Measurements from ENCODE around the gene ACKR2. TPM values are rescaled to one million over a fixed set of nuclear protein-coding genes. Genes with fewer than 3 reads are reported as not detected.

The ACKR2 gene
- total and polyA plus RNA-seq, 3 donors from 2014 or later = 2.7 to 7.8 (median 3.4) TPM

DNA sequence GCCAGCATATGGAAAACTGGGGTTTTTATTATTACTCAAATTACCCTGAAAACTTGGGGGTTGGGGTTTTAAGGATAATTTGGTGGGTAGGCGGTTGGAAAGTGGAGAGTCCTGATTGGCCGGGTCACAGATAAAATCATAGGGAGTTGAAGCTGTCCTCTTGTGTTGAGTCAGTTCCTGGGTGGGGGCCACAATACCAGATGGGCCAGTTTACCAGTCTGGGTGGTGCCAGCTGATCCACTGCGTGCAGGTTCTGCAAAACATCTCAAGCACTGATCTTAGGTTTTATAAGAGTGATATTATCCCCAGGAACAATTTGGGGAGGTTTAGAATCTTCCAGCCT lies 91.8 kb downstream of the ACKR2 start:
- no peak overlapping the region for H3K27ac ChIP-seq
- peaks cover 5% of the 10 kb centered on the region for H3K4me1 ChIP-seq
- H3K9me3 ChIP-seq = no peaks in the 10 kb centered on the region
- DNase-seq = no peak
- no peak overlapping the region for H3K4me3 ChIP-seq
- no peak for TF ChIP-seq POLR2A (IDR thresholded peaks at IDR 0.05)
- TF ChIP-seq, protein P1, sequence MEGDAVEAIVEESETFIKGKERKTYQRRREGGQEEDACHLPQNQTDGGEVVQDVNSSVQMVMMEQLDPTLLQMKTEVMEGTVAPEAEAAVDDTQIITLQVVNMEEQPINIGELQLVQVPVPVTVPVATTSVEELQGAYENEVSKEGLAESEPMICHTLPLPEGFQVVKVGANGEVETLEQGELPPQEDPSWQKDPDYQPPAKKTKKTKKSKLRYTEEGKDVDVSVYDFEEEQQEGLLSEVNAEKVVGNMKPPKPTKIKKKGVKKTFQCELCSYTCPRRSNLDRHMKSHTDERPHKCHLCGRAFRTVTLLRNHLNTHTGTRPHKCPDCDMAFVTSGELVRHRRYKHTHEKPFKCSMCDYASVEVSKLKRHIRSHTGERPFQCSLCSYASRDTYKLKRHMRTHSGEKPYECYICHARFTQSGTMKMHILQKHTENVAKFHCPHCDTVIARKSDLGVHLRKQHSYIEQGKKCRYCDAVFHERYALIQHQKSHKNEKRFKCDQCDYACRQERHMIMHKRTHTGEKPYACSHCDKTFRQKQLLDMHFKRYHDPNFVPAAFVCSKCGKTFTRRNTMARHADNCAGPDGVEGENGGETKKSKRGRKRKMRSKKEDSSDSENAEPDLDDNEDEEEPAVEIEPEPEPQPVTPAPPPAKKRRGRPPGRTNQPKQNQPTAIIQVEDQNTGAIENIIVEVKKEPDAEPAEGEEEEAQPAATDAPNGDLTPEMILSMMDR (IDR thresholded peaks at IDR 0.05) = no peak
- WGBS, 2 donors = 79 to 88% methylated on average over 3 of the region's 3 CpGs
- H3K36me3 ChIP-seq (ENCODE audit: low read depth, missing control alignments) = no peaks in the 10 kb centered on the region
- no peaks in the 10 kb centered on the region for H3K27me3 ChIP-seq
- intact Hi-C loops (cut with DNase I; ENCODE audit: low total_unique reads) = no loop called here

DNA sequence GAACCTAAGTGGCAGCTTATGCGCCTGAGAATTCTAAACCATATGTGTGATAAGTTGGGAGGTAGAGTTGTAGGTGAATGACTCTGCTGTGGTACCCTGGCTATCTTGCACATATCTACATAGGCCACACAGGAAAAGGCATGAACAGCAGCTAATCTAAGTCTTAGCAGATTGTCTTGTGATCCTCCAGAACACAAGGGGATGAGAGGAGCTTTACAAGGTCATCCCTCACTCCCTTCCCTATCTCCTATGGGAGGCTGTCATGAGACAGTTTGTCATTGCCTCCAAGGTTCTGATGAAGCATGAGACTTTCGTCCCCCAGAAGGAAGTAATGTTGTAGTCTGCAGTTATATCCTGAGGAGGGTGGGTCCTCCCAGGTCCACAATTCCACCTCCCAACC lies 93.0 kb downstream of the ACKR2 start:
- 49 to 50% methylated on average over 2 of the region's 2 CpGs for WGBS, 2 donors
- intact Hi-C loops (cut with DNase I; ENCODE audit: low total_unique reads) = no loop called here
- TF ChIP-seq, protein P1 (IDR thresholded peaks at IDR 0.05) = no peak
- TF ChIP-seq POLR2A (IDR thresholded peaks at IDR 0.05) = no peak

DNA sequence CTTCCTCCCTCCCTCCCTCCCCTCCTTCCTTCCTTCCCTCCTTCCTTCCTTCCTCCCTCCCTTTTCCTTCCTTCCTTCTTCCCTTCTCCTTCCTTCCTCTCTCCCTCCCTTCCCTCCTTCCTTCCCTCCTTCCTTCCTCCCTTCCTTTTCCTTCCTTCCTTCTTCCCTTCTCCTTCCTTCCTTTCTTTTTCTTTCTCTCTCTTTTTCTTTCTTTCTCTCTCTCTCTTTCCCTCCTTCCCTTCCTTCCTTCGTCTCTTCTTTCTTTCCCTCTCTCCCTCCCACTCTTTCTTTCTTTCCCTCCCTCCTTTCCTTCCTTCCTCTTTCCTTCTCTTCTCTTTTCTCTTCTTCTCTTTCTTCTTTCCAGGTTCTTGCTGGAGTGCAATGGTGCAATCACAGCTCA lies 94.8 kb downstream of the ACKR2 start:
- TF ChIP-seq, protein P1 (IDR thresholded peaks at IDR 0.05) = no peak
- TF ChIP-seq POLR2A (IDR thresholded peaks at IDR 0.05) = no peak
- 88 to 100% methylated on average over 1 of the region's 1 CpG for WGBS, 2 donors
- H3K9me3 ChIP-seq = no peaks in the 10 kb centered on the region

More for the DNA sequence above, 93.0 kb downstream of the ACKR2 start:
- no peaks in the 10 kb centered on the region for H3K36me3 ChIP-seq (ENCODE audit: low read depth, missing control alignments)
- H3K4me1 ChIP-seq = peaks cover 10% of the 10 kb centered on the region
- no peaks in the 10 kb centered on the region for H3K27me3 ChIP-seq
- DNase-seq = no peak
- H3K4me3 ChIP-seq = no peak overlapping the region
- no peak overlapping the region for H3K27ac ChIP-seq
- H3K9me3 ChIP-seq = no peaks in the 10 kb centered on the region

DNA sequence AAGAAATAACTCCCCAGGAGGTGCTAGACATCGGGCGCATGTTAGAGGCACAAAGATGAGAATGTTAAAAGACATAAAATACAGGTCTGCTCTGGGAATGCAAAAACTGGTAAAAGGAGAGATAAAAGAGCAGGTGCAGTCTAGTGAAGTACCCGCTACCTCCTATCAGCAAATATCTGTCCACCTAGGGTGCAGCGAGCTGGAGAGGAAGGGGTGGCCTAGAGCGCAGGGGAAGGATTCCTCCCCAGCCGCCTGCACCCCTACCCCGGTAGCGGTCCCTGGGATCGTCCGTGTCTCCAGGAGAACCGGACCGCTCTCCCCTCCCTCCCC lies 96.5 kb downstream of the ACKR2 start:
- Histone ChIP-seq H3K9me3 (no peaks in the 10 kb centered on the region), H3K4me3 (peak overlapping the region; percentile 68 to 80), H3K36me3 (ENCODE audit: low read depth, missing control alignments) (no peaks in the 10 kb centered on the region), H3K4me1 (peaks cover 11% of the 10 kb centered on the region), H3K27me3 (no peaks in the 10 kb centered on the region), H3K27ac (peak overlapping the region; percentile 12 to 79)
- DNase-seq = no peak
- TF ChIP-seq, protein P1 (IDR thresholded peaks at IDR 0.05) = no peak
- no peak for TF ChIP-seq POLR2A (IDR thresholded peaks at IDR 0.05)
- intact Hi-C loops (cut with DNase I; ENCODE audit: low total_unique reads) = no loop called here
- 6% methylated on average over 6 to 12 of the region's 12 CpGs for WGBS, 2 donors

More for the DNA sequence above, 94.8 kb downstream of the ACKR2 start:
- intact Hi-C loops (cut with DNase I; ENCODE audit: low total_unique reads) = no loop called here
- Histone ChIP-seq H3K4me1 (peaks cover 11% of the 10 kb centered on the region), H3K36me3 (ENCODE audit: low read depth, missing control alignments) (no peaks in the 10 kb centered on the region), H3K27me3 (no peaks in the 10 kb centered on the region), H3K27ac (no peak overlapping the region), H3K4me3 (no peak overlapping the region)
- no peak for DNase-seq

DNA sequence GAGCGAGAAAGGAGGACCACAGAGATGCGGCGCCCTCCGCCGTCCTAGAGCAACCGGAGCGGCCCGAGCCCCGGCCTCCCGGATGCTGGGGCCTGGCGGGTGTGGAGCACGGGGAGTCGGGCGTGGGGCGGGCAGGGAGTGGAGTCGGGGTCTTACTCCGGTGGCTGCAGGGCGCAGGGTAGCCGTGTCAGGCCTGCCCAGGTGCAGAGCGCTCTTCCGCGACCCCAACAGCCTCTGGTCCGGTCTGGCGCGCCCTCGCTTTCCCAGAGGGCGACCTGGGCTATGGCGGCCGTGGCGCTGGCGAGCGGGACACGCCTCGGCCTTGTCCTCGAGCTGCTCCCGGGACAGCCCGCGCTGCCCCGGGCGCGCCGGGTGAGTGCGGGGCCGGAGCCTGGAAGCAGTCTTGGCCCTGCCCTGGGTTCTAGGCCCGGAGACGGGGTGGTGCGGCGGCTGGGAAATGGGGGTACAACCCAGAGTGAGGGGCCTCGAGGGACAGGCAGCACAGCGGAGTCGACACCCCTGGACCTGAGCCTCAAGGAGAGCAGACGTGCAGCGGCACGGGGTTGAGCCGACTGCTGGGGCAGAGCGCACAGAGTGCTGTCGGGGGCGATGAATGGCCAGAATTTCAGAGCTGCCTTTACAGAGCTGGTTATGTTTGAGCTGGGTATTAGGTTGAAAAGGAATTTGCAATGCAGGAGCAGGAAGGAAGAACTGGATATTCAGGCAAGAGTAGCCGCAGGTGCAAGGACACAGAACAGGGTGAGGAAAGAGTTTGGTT lies 97.0 kb downstream of the ACKR2 start, which contains the start of gene ZNF662:
TSS of gene ZNF662 (plus strand) at position 73 of the 778 bp plus-strand sequence. CDS start 1,973 bp downstream, outside the sequence.
- peak; percentile 73 for DNase-seq
- Histone ChIP-seq H3K27ac (peak within 1 kb of the TSS; percentile 12 to 79), H3K9me3 (no peaks in the 10 kb centered on the region), H3K27me3 (no peaks in the 10 kb centered on the region), H3K36me3 (ENCODE audit: low read depth, missing control alignments) (no peaks in the 10 kb centered on the region), H3K4me1 (peaks cover 11% of the 10 kb centered on the region), H3K4me3 (peak within 1 kb of the TSS; percentile 68 to 80)
- WGBS, 2 donors = 1 to 4% methylated on average over 9 to 56 of the region's 59 CpGs
- intact Hi-C loops (cut with DNase I; ENCODE audit: low total_unique reads) = no loop called here
- TF ChIP-seq, protein P1 (IDR thresholded peaks at IDR 0.05) = no peak
- no peak for TF ChIP-seq POLR2A (IDR thresholded peaks at IDR 0.05)

Data from testis (tissue), 3 donors.